ENCODE data around the gene NPAS4. TPM values are rescaled to one million over a fixed set of nuclear protein-coding genes. Genes with fewer than 3 reads are reported as not detected.
"Not testable (repeated sequence)": the region's sequence is repeated elsewhere in the genome, so short reads cannot be mapped to it uniquely, and the experiment has no call there.

Gene NPAS4
- polyA plus RNA-seq, 3 donors from 2014 or later: not detected

DNA sequence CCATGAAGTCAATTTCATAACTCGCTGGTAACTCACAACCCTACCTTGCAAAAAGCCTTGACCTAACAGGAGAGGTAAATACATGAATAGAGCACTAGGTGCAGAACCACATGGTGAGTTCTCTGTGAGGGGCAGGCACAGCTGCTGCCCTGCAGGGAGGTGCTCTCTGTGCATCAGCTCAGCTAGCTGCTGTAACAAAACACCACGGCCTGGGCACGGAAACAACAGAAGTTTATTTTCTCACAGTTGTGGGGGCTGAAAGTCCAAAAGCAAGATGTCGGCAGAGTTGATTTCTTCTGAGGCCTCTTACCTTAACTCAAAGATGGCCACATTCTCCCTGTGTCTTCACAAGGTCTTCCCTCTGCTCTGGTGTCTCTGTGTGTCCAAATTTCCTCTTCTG, 30.8 kb downstream of the NPAS4 start:
- peaks cover 0 to 3% (median 0%) of the 10 kb centered on the region in 3 donors for H3K36me3 Mint-ChIP-seq
- H3K9me3 Mint-ChIP-seq: no peaks in the 10 kb centered on the region

GRCh38 chr11:66454247-66454646, 33.4 kb downstream of the NPAS4 start:
- H3K9me3 Mint-ChIP-seq: no peaks in the 10 kb centered on the region
- no peak for DNase-seq
- H3K4me1 Mint-ChIP-seq: peaks cover 13 to 16% of the 10 kb centered on the region in 2 donors
- H3K27me3 Mint-ChIP-seq (ENCODE audit: low read depth in 3 of 3): peaks cover 0 to 13% (median 8%) of the 10 kb centered on the region in 3 donors
- H3K4me3 Mint-ChIP-seq: no peak overlapping the region
- peaks cover 0 to 3% (median 0%) of the 10 kb centered on the region in 3 donors for H3K36me3 Mint-ChIP-seq
- no peak overlapping the region for H3K27ac Mint-ChIP-seq

More for the DNA sequence above, 30.8 kb downstream of the NPAS4 start:
- H3K4me3 Mint-ChIP-seq: no peak overlapping the region
- no peak overlapping the region for H3K27ac Mint-ChIP-seq
- H3K27me3 Mint-ChIP-seq (ENCODE audit: low read depth in 3 of 3): peaks cover 1 to 13% (median 9%) of the 10 kb centered on the region in 3 donors
- H3K4me1 Mint-ChIP-seq: peaks cover 13 to 16% of the 10 kb centered on the region in 2 donors
- DNase-seq: no peak

GRCh38 chr11:66454828-66455227, 34.0 kb downstream of the NPAS4 start:
- peaks cover 0 to 3% (median 0%) of the 10 kb centered on the region in 3 donors for H3K36me3 Mint-ChIP-seq
- DNase-seq: no peak
- peaks cover 13 to 16% of the 10 kb centered on the region in 2 donors for H3K4me1 Mint-ChIP-seq
- no peak overlapping the region for H3K27ac Mint-ChIP-seq
- peaks cover 0 to 15% (median 7%) of the 10 kb centered on the region in 3 donors for H3K27me3 Mint-ChIP-seq (ENCODE audit: low read depth in 3 of 3)
- no peak overlapping the region for H3K4me3 Mint-ChIP-seq
- no peaks in the 10 kb centered on the region for H3K9me3 Mint-ChIP-seq

- Mint-ChIP-seq H3K27ac (no peak overlapping the region), H3K36me3 (no peaks in the 10 kb centered on the region), H3K27me3 (ENCODE audit: low read depth in 3 of 3) (peaks cover 0 to 9% (median 5%) of the 10 kb centered on the region in 3 donors), H3K9me3 (no peaks in the 10 kb centered on the region), H3K4me1 (peaks cover 13 to 16% of the 10 kb centered on the region in 2 donors), H3K4me3 (no peak overlapping the region)
- no peak for DNase-seq
These were observed 37.0 kb downstream of the NPAS4 start for GRCh38 chr11:66457826-66458225.

DNA sequence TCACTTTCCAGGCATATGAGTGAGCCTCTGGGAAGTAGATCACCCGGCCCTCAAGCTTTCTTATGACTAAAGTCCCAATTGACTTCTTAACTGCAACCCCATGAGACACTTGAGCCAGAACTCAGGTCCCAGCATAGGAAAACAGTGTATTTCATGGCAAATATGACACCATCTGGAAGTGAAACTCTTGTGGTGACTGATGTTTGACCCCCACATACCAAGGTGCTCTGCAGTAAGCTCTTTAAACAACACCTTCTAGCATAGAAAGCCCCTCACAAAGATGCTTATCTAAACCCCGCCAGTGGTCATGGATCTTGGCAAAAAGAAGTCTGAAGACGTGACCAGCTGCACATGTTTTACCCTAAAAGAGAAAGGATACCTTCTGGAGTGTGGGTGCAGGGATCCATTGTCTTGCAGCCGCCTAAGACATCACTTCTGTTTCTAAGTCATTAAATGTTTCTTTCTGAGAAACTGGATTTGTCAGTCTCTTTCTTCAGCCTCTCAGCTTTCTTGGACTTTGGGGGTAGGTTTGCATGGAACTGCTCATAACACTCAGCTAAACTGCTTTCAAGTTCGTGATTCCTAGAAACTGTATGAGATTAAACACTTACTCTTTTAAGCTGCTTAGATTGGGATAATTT, 38.4 kb downstream of the NPAS4 start:
- H3K36me3 Mint-ChIP-seq: no peaks in the 10 kb centered on the region
- no peak overlapping the region for H3K27ac Mint-ChIP-seq
- no peaks in the 10 kb centered on the region for H3K9me3 Mint-ChIP-seq
- no peak overlapping the region for H3K4me3 Mint-ChIP-seq
- H3K4me1 Mint-ChIP-seq: peaks cover 7 to 10% of the 10 kb centered on the region in 2 donors
- H3K27me3 Mint-ChIP-seq (ENCODE audit: low read depth in 3 of 3): peaks cover 0 to 9% (median 5%) of the 10 kb centered on the region in 3 donors
- no peak for DNase-seq

GRCh38 chr11:66462010-66462409, 41.2 kb downstream of the NPAS4 start:
- H3K9me3 Mint-ChIP-seq: no peaks in the 10 kb centered on the region
- no peak overlapping the region for H3K4me3 Mint-ChIP-seq
- no peaks in the 10 kb centered on the region for H3K36me3 Mint-ChIP-seq
- H3K4me1 Mint-ChIP-seq: peaks cover 9 to 10% of the 10 kb centered on the region in 2 donors
- no peak overlapping the region for H3K27ac Mint-ChIP-seq
- no peak for DNase-seq
- peaks cover 2 to 11% (median 6%) of the 10 kb centered on the region in 3 donors for H3K27me3 Mint-ChIP-seq (ENCODE audit: low read depth in 3 of 3)

DNA sequence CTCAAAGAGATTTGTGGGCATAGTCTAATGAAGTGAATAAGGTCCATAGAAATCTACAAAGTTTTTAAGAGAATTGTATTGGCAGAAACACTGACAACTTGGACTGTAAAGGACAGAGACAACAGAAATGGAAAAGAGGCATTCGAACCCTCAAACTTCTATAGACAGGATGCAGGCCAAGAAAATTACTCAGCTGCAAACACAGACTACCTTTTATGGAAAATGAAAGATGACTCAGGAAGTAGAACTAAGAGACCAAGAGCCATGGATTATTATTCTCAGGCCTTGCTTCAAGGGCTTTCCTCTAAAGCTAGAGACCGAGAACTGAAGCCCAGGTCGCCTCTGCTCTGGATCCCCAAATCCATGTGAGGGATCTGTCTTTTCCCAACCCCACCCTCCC, 42.1 kb downstream of the NPAS4 start:
- Mint-ChIP-seq H3K9me3 (no peaks in the 10 kb centered on the region), H3K36me3 (no peaks in the 10 kb centered on the region), H3K4me1 (peaks cover 14 to 15% of the 10 kb centered on the region in 2 donors), H3K27me3 (ENCODE audit: low read depth in 3 of 3) (peaks cover 2 to 11% (median 9%) of the 10 kb centered on the region in 3 donors), H3K4me3 (no peak overlapping the region), H3K27ac (no peak overlapping the region)
- no peak for DNase-seq

- H3K4me3 Mint-ChIP-seq, DNase-seq: not testable (repeated sequence)
- H3K27me3 Mint-ChIP-seq (ENCODE audit: low read depth in 3 of 3): peaks cover 2 to 11% (median 9%) of the 10 kb centered on the region in 3 donors
These were observed 43.3 kb downstream of the NPAS4 start for GRCh38 chr11:66464116-66464515.

DNA sequence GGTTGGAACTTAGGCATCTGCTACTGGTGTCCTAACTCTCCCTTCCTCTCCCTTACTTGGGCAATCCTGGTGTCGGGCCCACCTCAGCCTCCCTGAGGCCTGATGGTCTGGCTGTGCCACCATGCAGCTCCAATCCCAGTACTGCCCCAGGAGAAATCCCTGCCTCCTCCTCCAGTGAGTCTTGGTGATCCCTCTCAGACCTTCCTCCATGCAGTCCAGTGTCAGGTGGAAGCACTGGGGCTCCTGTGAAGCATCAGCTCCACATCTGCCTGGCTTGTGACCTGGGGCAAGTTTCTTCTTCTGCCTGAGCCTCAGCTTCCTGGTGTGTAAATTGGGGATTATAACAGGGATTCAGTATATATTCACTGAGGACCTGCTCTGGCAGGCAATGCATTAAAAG, 44.1 kb downstream of the NPAS4 start:
- no peaks in the 10 kb centered on the region for H3K9me3 Mint-ChIP-seq
- DNase-seq: no peak
- peaks cover 19 to 23% of the 10 kb centered on the region in 2 donors for H3K4me1 Mint-ChIP-seq
- H3K27ac Mint-ChIP-seq: peak overlapping the region in 3 of 6 donors; percentile 60 to 91 (median 83)
- H3K27me3 Mint-ChIP-seq (ENCODE audit: low read depth in 3 of 3): peaks cover 2 to 7% (median 5%) of the 10 kb centered on the region in 3 donors
- no peak overlapping the region for H3K4me3 Mint-ChIP-seq
- no peaks in the 10 kb centered on the region for H3K36me3 Mint-ChIP-seq

More at GRCh38 chr11:66464116-66464515, 43.3 kb downstream of the NPAS4 start:
- not testable (repeated sequence) for H3K9me3 Mint-ChIP-seq, H3K36me3 Mint-ChIP-seq, H3K27ac Mint-ChIP-seq
- H3K4me1 Mint-ChIP-seq: peaks cover 19 to 23% of the 10 kb centered on the region in 2 donors

DNA sequence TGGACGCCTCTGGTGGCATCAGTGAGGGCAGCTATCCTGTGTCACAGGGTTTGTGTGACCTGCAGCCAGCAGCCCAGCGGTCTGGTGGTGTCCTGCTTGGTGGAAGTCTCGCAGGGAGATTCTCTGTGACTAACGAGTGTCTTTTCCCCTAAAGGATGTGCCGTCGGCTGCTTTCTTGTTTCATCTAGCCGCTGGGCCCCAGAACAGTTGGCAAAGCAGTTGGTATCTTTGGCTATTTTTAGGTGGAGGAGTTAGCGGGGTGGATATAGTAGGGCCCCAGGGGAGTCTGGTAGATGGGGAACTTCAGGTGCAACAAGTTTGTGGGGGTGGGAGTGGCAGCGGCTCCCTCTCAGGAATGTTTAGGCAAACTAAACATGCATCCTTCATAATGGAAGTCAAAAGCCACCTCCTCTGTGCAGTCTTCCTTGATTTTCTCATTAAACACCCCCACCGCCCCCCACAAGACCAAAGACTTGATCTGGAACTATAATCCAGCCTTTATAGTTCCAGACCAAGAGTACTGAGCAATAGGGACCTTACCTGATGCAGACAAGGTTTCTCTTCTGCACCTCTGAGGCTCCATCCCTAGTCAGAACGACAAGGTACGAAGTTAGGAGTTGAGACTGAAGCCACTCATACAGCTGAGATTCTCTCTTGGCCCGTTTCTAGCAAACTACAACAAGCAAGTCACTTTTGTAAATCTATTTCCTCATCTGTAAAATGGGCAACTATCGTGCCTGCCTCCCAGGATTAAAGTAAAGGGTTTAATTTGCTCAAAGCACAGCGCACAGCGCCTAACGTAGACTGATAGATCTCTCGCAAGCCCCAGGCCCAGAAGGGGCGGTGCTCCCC, 44.8 kb downstream of the NPAS4 start:
- no peaks in the 10 kb centered on the region for H3K9me3 Mint-ChIP-seq
- H3K4me1 Mint-ChIP-seq: peaks cover 19 to 23% of the 10 kb centered on the region in 2 donors
- peaks cover 2 to 7% (median 5%) of the 10 kb centered on the region in 3 donors for H3K27me3 Mint-ChIP-seq (ENCODE audit: low read depth in 3 of 3)
- peak overlapping the region; percentile 80 to 91 (median 89) for H3K27ac Mint-ChIP-seq
- H3K36me3 Mint-ChIP-seq: no peaks in the 10 kb centered on the region
- peak overlapping the region; percentile 87 to 91 (median 88) for H3K4me3 Mint-ChIP-seq
- DNase-seq: no peak

DNA sequence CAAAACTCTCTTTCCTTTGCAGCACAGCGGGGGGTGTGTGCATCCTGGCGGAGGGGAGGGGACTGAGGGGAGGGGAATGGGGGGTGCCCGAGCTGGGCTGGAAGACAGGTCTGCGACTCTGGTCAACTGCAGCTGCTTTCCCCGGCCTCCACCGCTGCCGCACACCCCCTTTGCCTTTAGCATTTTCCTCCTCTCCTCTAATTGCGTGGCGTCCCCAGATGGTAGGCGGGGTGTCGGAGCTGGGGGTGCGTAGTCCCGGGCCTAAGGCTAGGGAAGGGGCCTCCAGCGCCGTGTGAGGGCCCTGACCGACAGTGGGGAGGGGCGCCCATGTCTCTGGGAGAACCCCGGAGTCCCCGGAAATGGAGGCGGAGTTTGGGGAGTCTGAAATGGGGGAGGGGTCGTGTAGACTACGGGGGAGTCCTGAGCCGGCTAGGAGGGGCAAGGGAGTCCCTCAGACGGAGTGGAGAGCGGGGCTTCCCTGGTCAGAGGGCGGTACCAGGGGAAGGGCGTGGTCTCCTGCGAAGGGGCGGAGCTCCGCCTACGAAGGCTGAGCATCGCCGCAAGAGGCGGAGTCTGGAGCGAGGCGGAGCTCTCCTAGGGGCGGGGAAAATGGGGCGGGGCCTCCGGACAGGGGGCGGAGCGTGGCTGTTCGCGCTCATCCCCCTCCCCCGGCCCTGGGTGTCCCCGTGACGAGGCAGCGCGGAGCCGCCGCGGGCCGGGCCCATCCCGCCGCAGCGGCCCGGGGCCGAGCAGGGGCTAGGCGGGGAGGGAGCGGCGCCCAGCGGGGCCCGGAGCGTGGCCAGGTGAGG, 45.6 kb downstream of the NPAS4 start, which contains the start of gene PELI3:
TSS of gene PELI3 (plus strand) at position 681 of the 809 bp plus-strand sequence. CDS start 1,224 bp downstream, outside the sequence.
- no peaks in the 10 kb centered on the region for H3K36me3 Mint-ChIP-seq
- no peaks in the 10 kb centered on the region for H3K9me3 Mint-ChIP-seq
- peak within 1 kb of the TSS; percentile 87 to 92 (median 88) for H3K4me3 Mint-ChIP-seq
- peaks cover 2 to 7% (median 5%) of the 10 kb centered on the region in 3 donors for H3K27me3 Mint-ChIP-seq (ENCODE audit: low read depth in 3 of 3)
- peak; percentile 90 to 91 (median 90) for DNase-seq
- H3K27ac Mint-ChIP-seq: peak within 1 kb of the TSS; percentile 80 to 92 (median 89)
- peaks cover 19 to 23% of the 10 kb centered on the region in 2 donors for H3K4me1 Mint-ChIP-seq

GRCh38 chr11:66467034-66467659, 46.3 kb downstream of the NPAS4 start:
- DNase-seq: no peak
- Mint-ChIP-seq H3K27me3 (ENCODE audit: low read depth in 3 of 3) (peaks cover 2 to 7% (median 5%) of the 10 kb centered on the region in 3 donors), H3K4me3 (peak overlapping the region; percentile 83 to 92 (median 87)), H3K27ac (peak overlapping the region in 5 of 6 donors; percentile 76 to 92 (median 84)), H3K4me1 (peaks cover 19 to 23% of the 10 kb centered on the region in 2 donors), H3K36me3 (no peaks in the 10 kb centered on the region), H3K9me3 (no peaks in the 10 kb centered on the region)

DNA sequence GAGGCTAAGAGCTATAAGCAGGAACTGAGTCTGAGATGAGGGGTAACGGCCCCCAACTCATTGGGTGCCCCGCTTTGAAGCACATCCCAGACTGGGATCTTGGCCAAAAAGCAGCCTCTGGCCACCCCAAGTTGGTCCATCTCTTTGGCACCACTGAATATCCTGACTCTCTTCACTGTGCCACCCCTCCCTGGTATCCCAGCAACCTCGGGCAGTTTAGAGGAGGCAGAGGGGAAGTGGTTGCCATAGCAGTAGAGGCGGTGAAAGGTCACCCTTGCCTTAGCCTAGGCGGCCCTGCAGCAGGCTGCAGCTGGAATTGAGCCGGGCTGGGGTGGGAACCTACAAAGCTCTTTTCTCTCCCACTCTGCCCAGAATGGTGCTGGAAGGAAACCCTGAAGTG, 46.9 kb downstream of the NPAS4 start:
- no peak for DNase-seq
- H3K9me3 Mint-ChIP-seq: no peaks in the 10 kb centered on the region
- no peaks in the 10 kb centered on the region for H3K36me3 Mint-ChIP-seq
- H3K27ac Mint-ChIP-seq: peak overlapping the region in 2 of 6 donors; percentile 76 to 78
- H3K4me3 Mint-ChIP-seq: peak overlapping the region; percentile 83 to 92 (median 87)
- H3K4me1 Mint-ChIP-seq: peaks cover 19 to 23% of the 10 kb centered on the region in 2 donors
- peaks cover 2 to 7% (median 5%) of the 10 kb centered on the region in 3 donors for H3K27me3 Mint-ChIP-seq (ENCODE audit: low read depth in 3 of 3)

All from immature natural killer cell (primary cell).